Right renal cortex interstitium (tissue), 3 donors: ENCODE data around the gene MAPKAPK2. TPM values are rescaled to one million over a fixed set of nuclear protein-coding genes. Genes with fewer than 3 reads are reported as not detected.

Experiments
- DNase-seq, 3 donors: peaks; one replicate each; pipeline ENCODE4 v3.0.0-alpha.2; 2013; ENCODE audit warnings: low read depth in 3 of 3, low spot score in 2 of 3
- polyA plus RNA-seq, 3 donors: library from polyadenylated mRNA; unstranded; fragments of 120-200 nt; gene quantifications; one replicate each; pipeline ENCODE4 v1.2.1, GENCODE V29; 2013; ENCODE audit not compliant: insufficient read length in 3 of 3

The MAPKAPK2 gene
- polyA plus RNA-seq, 3 donors = 66.5 to 80.4 (median 79.6) TPM

DNA sequence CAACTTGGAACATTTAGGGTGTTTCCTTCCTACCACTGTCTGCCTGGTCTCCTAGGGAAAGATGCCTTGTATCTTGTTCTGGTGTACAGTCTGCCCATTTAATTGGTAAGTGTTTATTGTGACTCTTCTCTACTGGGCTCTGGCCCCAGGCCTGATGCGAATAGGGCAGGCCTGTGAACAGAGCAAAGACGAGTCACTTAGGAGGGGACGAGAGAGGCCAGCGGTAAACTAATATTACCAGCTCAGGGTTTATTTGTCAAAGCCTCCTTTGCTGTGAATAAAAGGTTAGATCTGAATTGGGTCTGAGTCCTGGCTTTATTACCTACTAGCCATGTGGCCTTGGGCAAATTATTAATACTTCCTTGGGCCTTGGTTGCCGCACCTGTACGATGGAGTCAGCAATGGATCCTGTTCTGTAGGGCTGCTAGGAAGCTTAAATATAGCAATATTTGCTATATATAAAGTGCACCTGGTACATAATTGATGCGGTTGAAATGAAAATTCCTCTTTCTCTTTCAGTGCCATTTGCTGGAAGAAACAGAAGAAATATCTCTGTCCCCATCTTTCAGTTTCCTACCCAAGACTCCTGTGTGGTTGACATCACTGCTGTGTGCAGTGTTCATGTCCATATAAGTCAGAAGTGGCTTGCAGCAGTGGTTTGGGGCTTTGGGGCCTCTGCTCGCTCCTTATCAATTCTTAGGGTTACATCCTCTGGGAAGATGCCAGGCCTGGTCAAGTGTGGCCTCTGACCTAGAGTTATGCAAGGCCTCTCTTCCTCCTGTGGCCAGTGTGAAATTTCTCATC lies 32.4 kb downstream of the MAPKAPK2 start:
- DNase-seq = no peak

DNA sequence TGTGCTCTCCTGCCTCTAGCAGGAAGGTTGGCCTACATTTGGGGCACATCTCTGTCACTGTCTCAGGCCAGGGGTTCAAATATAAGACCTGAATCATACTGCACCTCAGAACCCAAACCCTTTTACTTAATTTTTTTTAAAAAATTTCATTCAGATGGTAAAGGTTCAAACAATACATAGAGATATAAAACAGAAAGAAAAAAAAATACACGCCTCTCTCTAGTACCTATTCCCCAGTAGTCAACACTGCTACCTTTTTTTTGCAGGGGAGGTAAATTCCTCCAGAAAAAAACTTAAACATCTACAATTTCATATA lies 32.9 kb downstream of the MAPKAPK2 start:
- no peak for DNase-seq

DNA sequence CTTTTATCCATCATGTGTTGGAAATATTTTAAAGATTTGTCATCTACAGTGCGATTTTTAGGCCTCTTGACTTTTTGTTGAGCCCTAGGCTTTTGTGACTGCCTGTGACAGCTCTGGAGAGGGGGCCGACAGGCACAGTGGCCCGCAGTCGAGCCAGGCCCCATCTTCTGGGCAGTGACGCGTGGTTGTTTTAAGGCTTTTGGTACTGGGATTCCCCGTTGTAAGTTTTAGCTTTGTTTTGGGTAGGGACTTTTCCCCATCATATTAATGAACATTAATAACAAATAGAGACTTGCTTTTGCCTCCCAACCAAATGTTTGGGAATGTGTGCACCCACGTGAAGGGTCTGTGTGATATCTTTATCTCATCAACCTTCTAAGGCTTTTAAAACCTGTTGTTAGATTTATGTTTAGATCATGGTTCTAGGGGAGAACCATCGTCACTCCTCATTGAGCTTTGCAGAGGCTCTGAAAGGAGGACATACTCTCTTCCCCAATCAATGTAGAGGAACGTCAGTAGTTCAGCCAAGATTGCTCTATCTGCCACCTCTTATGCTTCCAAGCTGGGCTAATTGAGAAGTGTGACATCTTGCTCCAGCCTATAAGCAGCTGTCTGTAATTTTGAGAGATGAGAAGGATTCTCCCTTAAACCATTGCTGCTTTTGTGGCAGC lies 34.6 kb downstream of the MAPKAPK2 start:
- no peak for DNase-seq

DNA sequence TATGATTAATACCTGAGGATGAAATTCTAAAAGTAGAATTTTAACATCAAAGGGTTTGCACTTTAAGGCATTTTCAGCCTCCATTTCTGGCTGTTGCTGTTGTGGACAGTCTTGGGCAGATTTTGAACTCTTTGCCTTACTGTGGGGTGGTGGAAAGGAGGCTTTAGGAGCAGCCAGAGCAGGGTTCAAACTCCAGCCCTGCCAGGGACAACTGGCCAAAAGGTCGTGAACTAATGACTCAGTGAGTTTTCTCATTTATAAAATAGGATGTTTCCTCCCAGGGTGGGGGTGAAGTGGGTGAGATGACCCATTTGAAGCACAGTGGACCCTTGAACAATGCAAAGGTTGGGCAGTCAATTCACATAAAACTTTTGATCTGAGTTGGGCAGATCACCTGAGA lies 36.7 kb downstream of the MAPKAPK2 start:
- no peak for DNase-seq

DNA sequence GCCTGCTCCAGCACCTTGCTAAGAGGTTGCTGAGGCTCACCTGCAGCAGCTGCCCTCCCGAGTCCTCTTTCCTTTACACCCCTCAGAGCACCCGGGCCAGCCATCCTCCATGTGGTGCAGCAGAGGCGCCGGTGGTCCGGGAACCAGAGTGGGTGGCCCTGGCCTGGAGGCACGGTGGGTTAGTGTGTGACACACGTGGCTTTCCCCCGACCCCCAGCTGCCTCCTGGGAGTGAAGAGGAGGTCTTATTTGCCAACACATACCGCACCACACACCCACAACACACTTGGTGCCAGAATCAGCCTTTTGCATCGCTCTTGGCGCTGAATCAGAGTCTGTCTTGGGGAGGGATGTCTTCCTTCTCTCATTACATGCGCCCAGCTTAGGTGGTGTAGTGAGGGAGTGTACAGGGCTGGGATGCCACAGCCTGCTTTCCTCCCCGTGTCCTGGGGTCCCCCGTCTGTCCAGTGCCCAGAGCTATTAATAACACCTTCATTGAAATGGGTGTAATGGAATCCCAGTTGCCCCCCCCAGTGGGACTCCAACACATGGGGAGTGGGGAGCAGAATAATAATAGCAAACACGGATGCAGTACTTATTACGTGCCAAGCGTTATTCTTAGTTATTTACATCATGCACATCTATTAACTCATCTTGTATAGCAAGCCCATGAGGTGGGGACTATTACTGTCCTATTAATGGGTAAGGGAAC lies 38.2 kb downstream of the MAPKAPK2 start:
- DNase-seq = no peak

DNA sequence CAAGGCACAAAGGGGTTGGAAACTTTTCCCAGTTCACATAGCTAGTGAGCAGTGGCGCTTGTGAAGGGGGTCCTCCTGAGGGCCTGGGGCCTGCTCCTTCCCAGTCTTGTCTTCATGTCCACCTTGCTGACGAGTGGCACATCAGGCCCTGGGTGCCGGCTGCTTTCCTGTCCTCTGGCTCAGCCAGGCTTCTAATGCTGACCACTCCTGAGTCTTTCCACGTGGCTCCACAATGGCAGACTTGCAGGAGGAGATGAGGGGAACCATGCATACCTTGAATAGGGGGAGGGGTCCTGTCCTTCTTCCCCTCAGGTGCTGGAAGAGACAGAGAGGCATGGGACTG lies 38.7 kb downstream of the MAPKAPK2 start:
- no peak for DNase-seq

DNA sequence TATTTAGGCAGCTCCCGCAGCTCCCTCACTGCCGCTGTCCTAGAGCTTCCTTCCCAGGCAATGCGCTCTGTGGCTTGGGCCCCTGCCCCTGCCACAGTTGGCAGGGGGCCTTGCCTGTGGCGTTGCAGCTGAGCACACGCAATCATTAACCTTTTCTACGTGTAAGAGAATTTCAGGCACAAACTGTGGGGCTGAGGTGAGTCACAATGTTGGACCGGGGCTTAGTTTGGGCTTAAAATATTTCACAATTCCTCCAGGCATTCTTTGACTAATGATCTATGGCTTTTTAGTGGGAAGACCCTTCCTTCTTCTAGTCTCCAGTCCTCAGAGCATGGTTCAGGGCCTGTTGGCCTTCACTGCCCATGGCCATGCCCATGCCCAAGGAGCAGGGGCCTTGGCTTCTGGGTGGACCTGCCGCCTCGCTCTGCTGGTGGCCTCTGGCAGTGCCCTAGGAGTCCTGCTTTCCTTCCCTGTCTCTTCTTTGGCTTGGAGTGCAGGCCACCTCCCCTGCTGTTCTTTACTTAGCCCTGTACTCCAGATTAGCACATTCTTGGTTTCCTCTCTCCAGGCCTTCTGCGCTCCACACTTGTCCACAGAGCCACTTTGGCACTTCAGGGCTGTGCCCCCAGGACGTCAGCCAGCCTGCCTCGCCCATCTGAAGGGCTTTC lies 39.2 kb downstream of the MAPKAPK2 start:
- no peak for DNase-seq

DNA sequence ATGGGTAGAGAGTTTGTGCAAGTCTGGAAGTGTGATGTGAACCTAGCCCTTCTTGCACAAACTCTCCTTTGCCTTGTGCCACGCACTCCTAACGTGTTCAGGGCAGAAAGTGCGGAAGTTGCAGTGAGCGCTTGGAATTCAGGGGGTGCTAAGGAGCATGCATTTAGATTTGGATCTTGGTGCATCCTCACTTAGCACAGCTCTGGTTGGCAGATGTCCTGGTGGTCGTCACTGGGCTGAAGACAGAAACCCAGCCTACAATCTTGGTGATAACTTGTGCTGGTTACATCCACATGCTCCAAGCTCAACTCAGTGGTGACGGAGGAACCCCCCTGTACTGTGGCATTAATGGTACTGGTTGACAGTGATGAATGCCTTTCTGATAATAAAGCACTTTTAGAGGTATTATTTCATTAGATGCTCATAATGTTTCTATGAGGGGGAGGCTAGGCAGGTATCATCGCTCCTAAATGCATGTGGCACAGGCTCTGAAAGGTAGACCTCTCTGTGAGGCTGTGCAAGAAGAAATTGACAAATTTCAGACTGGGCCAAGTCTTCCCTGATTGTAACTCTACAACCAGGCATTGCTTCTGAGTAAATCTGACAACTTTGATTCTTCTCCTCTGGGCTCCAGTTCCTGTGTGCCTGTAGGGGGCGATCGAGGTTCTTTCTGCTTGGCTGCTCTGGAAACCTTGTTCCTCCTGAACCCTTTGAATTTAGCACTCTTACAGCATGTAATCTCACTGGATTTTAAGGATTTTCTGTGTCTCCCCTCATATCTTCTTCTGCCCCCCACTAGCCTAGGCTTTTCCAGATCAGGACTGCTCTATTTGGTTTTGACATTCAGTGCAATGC lies 40.6 kb downstream of the MAPKAPK2 start:
- no peak for DNase-seq

DNA sequence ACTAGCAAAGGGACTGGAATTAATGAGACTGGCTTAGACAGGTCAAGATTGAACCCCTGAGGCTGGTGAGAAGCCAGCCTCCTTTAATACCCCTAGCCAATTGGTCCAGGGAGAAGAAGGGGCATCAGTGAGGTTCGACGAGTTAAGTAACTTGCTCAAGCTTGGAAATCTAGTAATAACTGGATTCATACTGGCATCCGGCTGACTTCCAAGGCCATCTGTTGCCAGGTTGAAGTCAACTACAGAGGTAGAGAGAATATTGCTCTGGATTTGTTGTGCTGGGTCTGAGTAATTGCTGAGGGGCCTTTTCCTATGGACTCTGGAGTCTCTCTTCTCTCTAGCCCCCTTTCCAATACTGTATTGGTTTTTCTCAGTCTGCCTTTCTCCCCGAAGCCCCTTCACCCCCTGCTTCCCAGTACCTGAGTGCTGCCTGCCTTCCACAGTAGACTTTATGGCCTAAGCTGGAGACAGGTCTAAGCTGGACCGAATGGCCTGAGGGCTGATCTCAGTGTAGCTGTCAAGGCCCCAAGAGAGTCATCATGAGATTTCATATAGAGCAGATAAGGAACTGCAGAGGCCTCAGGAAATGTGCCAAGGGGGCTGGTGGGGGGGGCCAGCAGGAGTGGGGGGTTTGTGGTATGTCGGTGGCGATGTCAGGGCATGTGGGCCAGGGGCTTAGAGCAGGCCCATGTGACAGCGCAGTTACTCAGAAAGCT lies 43.4 kb downstream of the MAPKAPK2 start:
- DNase-seq = no peak

DNA sequence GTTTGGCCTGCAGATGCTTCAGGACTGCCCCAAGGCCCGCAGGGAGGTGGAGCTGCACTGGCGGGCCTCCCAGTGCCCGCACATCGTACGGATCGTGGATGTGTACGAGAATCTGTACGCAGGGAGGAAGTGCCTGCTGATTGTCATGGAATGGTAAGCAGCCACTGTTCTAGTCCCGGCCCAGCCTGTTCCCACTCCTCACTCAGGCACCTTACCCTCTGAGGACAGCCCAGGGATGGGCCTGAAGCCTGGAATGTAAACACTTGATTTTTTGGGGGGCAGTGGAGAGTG lies 43.9 kb downstream of the MAPKAPK2 start:
- no peak for DNase-seq

DNA sequence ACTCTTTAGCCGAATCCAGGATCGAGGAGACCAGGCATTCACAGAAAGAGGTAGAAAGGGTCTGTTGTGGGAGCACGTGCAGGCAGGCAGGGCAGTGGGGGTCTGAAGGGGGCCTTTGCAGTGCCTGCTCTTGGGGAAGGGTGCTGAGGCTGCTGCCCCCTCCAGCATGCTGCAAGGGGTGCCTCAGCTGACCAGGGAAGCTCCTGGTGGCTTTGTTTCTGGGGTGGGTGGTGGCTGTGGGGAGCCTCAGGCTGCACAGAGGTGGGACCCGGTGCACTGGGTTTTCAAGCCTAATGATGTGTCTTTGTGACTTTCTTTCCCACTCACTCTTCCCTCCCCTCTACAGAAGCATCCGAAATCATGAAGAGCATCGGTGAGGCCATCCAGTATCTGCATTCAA lies 44.3 kb downstream of the MAPKAPK2 start:
- DNase-seq = no peak

DNA sequence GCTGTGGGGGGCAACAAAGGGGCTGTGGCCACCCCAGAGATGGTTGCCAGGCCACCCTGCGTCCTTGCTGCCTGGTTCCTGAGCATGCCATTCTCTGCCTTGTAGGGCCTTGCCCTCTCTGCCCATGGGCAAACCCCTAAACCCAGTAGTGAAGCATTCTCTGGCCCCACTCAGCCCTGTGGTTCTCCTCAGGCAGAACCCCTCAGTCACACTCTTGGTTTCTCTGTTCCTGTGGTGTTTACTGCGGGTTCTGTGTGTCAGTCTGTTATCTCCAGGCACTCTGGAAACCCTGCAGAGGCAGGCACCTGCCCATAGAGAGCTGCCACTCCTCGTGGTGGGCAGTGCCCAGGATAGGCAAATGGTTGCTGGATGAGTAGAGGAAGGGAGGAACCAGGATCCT lies 44.8 kb downstream of the MAPKAPK2 start:
- no peak for DNase-seq

DNA sequence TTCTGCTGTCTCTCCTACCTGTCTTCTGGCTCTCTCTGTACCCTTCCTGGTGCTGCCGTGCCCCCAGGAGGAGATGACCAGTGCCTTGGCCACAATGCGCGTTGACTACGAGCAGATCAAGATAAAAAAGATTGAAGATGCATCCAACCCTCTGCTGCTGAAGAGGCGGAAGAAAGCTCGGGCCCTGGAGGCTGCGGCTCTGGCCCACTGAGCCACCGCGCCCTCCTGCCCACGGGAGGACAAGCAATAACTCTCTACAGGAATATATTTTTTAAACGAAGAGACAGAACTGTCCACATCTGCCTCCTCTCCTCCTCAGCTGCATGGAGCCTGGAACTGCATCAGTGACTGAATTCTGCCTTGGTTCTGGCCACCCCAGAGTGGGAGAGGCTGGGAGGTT lies 47.8 kb downstream of the MAPKAPK2 start:
- no peak for DNase-seq

DNA sequence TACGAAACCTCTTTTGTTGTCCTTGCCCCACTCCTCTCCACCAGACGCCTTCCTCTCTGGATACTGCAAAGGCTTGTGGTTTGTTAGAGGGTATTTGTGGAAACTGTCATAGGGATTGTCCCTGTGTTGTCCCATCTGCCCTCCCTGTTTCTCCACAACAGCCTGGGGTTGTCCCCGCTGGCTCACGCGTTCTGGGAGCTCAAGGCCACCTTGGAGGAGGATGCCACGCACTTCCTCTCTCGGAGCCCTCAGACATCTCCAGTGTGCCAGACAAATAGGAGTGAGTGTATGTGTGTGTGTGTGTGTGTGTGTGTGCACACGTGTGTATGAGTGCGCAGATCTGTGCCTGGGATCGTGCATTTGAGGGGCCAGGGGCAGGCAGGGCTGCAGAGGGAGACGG lies 48.3 kb downstream of the MAPKAPK2 start:
- DNase-seq = no peak

DNA sequence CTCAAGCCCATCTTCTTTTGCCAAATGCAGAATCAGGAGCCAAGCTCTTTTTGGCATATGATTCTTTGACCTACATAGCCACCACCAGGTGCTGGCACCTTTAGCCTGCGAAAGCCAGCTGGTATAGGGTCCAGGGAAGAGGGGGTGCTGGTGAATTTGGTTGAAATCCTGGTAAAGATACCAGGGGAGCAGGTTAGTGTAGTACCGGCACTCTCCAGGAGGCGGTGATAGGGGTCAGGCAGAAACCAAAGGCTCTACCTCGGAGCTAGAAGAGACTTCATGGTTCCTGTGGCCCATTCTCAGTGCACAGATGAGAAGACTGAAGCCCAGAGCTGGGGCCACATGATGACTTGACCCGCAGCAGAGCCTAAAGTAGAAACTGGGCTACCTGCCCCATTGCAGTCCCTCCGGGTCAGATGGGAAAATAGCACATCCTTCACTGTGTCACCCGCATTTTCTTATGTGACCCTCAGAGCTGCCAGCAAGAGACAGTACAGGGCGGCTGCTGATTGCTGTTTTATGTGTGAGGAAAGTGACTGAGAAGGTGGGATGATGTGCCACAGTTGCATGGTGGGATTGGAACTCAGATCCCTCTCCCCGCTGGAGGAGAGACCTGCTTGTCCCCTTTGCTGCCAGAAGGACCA lies 49.9 kb downstream of the MAPKAPK2 start:
- DNase-seq = no peak

DNA sequence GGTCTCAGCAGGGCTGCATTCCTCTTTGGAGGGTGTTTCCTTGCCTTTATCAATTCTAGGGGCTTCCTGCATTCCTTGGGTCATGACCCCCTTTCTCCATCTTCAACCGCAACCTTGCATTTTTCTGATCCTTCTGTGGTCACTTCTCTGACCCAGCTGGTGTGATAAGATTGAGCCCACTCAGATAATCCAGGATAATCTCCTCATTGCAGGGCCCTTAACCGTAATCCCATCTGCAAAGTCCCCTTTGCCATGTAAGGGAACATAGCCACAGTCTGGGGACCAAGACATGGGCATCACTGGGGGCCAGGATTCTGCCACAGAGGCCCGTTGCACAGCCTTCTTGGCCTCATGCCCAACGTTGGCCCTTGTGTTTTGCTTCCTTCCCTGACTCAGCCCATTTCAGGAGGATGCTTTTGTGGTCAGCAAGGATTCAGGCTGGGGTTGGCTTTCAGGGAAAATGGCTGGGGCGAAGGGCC lies 50.9 kb downstream of the MAPKAPK2 start:
- DNase-seq = no peak

DNA sequence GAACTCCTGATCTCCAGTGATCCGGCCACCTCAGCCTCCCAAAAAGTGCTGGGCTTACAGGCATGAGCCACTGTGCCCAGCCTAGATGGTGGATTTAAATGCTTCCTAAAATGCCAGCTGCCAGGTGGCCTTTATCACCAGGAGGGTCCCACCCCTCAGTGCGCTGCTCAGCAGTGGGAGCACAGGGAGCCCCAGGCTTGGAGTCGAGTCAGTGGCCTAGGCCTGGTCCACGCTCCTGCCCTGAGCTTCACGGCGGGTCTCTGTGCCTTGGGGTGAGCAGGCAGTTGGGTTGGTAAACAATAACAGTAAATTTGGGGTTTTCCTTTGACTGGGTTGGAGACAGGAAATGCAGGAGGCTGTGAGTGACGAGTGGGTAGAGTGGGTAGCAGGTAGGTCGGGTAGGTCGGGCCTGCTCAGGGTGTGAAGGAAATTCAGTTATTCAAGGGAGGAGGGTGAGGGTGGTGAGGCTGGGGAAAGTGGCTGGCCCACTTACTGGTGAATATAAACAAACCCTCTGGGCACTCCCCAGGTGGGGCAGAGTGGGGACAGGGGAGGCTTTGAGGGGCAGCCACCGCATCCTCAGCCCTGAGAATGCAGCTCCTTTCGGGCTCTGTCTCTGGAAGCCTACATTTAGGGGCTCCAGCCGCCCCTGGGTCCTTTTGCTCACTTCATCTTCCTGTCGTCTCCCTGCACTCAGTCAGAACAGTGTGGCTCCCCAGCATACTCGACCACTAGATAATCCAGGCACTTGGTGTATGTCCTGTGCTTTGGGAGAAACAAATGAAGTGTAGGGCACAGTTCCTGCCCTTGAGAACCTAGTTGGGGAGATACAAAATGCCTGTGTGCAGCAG lies 52.4 kb downstream of the MAPKAPK2 start:
- DNase-seq = no peak

DNA sequence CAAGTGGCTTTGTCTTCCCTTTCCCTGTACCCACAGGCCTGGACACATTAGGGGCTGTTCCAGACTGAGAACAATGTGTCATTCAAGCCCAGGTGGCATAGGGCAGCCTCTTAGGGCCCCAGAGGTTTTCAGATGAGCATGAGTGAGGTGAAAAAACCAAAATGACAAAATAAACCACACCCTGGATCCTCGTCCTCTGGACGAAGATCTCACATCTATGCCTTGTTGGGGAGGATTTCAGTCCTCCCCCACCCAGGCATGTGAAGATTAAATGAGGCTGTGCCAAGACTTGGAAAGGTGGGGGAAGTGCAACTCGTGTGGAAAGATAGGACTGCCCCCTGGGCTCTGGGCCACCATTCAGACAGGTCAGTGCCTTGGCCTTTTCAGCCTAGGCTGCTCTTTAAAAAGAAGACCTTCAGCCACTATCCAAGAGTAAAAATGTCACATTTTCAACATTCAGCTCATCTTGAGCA lies 53.1 kb downstream of the MAPKAPK2 start:
- DNase-seq = no peak
